A673 (cell line): ENCODE measurements around the gene NSRP1. TPM values are rescaled to one million over a fixed set of nuclear protein-coding genes. Genes with fewer than 3 reads are reported as not detected.

Experiments
- BruUV-seq: library from RNA; stranded (reverse); fragments of 400-500 nt; replicated peaks from 2 replicates; lab custom pipeline; 2021; lab: Mats Ljungman, UMichigan
- CTCF ChIA-PET: fragments of 300-600 bp; sonication (Branson Sonifier 250); formaldehyde crosslinking; loops from one replicate; lab custom pipeline; 2022; ENCODE audit warnings: antibody characterized with exemption; lab: Charles Lee
- POLR2A ChIA-PET: fragments of 300-600 bp; sonication (Branson Sonifier 250); formaldehyde crosslinking; loops from one replicate; lab custom pipeline; 2022; ENCODE audit warnings: antibody characterized with exemption; ENCODE audit not compliant: low non-redundant PET; lab: Charles Lee
- DNase-seq: peaks from one replicate; pipeline ENCODE4 v3.0.0-alpha.2; 2015; ENCODE audit warnings: low spot score
- H3K27ac ChIP-seq: fragments of 200-600 bp; sonication (generic); 2 replicates; pipeline ENCODE4 v1.5.1; 2016; ENCODE audit warnings: mixed run types, low read depth, mild to moderate bottlenecking, mixed read lengths, antibody characterized with exemption, low read length; ENCODE audit not compliant: poor library complexity, severe bottlenecking
- H3K27me3 ChIP-seq: fragments of 200-600 bp; sonication (generic); replicated peaks from 2 replicates; pipeline ENCODE4 v1.6.1; 2017; ENCODE audit warnings: mixed run types, low read depth, mild to moderate bottlenecking, mixed read lengths, antibody characterized with exemption, low read length; ENCODE audit not compliant: insufficient read depth, poor library complexity
- H3K36me3 ChIP-seq: fragments of 200-600 bp; sonication (generic); 2 replicates; pipeline ENCODE4 v1.6.1; 2016; ENCODE audit warnings: mixed run types, mild to moderate bottlenecking, mixed read lengths, antibody characterized with exemption, low read length; ENCODE audit not compliant: insufficient read depth, poor library complexity, severe bottlenecking
- H3K4me1 ChIP-seq: fragments of 200-600 bp; sonication (generic); 2 replicates; pipeline ENCODE4 v1.6.1; 2017; ENCODE audit warnings: mixed run types, mild to moderate bottlenecking, mixed read lengths, antibody characterized with exemption, low read length; ENCODE audit not compliant: insufficient read depth, poor library complexity, severe bottlenecking
- H3K4me3 ChIP-seq: fragments of 200-600 bp; sonication (generic); 2 replicates; pipeline ENCODE4 v1.5.1; 2016; ENCODE audit warnings: low read depth, mixed run types, mild to moderate bottlenecking, mixed read lengths, low read length; ENCODE audit not compliant: poor library complexity, severe bottlenecking
- H3K9me3 ChIP-seq: fragments of 200-600 bp; sonication (generic); 2 replicates; pipeline ENCODE4 v1.6.1; 2016; ENCODE audit warnings: mixed run types, low read depth, mild to moderate bottlenecking, mixed read lengths, antibody characterized with exemption, low read length; ENCODE audit not compliant: poor library complexity, severe bottlenecking
- EZH2 ChIP-seq: fragments of 200-600 bp; sonication (generic); IDR thresholded peaks from 2 replicates; pipeline ENCODE4 v1.6.1; 2017; ENCODE audit warnings: borderline replicate concordance, low read depth, mild to moderate bottlenecking, mixed read lengths, antibody characterized with exemption, low read length; ENCODE audit not compliant: poor library complexity, severe bottlenecking
- intact Hi-C: fragments of 100-400 bp; cut with micrococcal nuclease; formaldehyde crosslinking; loops from one replicate; pipeline ENCODE4 v1.10.0; 2022; ENCODE audit not compliant: unreplicated experiment
- total RNA-seq: library from RNA; stranded (reverse); gene quantifications from 2 replicates; pipeline ENCODE4 v1.2.3, GENCODE V29; 2021
- TF ChIP-seq, protein P1 (sequence below): fragments of 300-800, 200-600 bp; sonication (generic); conservative IDR thresholded peaks from 2 replicates; pipeline ENCODE4 v1.5.1; 2017; ENCODE audit warnings: low read depth, mild to moderate bottlenecking, antibody characterized with exemption, low read length, moderate library complexity, mixed read lengths

Gene NSRP1
- total RNA-seq, 1 experiment from 2014 or later = 43.5 TPM

DNA sequence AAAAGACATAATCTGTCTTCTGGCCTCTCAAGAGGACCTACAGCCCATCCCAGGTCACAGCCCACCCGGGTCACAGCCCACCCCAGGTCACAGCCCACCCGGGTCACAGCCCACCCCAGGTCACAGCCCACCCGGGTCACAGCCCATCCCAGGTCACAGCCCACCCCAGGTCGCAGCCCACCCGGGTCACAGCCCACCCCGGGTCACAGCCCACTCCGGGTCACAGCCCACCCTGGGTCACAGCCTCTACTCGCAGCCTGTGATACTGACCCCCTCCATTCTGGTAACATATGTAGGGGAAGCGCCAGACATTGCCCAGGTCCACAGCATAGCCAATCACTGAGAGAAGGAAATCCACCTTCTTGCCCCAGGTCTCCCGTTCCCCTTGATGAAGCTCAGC, 104.7 kb downstream of the NSRP1 start:
- ChIA-PET POLR2A (no interaction called here), CTCF (no interaction called here)
- H3K27ac ChIP-seq = no peak overlapping the region
- no peaks in the 10 kb centered on the region for H3K4me1 ChIP-seq
- H3K4me3 ChIP-seq = no peak overlapping the region
- no TSS peak for BruUV-seq
- H3K27me3 ChIP-seq = no peaks in the 10 kb centered on the region
- TF ChIP-seq, protein P1, sequence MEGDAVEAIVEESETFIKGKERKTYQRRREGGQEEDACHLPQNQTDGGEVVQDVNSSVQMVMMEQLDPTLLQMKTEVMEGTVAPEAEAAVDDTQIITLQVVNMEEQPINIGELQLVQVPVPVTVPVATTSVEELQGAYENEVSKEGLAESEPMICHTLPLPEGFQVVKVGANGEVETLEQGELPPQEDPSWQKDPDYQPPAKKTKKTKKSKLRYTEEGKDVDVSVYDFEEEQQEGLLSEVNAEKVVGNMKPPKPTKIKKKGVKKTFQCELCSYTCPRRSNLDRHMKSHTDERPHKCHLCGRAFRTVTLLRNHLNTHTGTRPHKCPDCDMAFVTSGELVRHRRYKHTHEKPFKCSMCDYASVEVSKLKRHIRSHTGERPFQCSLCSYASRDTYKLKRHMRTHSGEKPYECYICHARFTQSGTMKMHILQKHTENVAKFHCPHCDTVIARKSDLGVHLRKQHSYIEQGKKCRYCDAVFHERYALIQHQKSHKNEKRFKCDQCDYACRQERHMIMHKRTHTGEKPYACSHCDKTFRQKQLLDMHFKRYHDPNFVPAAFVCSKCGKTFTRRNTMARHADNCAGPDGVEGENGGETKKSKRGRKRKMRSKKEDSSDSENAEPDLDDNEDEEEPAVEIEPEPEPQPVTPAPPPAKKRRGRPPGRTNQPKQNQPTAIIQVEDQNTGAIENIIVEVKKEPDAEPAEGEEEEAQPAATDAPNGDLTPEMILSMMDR = no peak
- no peak for TF ChIP-seq EZH2
- H3K9me3 ChIP-seq = no peaks in the 10 kb centered on the region
- no peak for DNase-seq
- intact Hi-C loops = no loop called here
- no peaks in the 10 kb centered on the region for H3K36me3 ChIP-seq

DNA sequence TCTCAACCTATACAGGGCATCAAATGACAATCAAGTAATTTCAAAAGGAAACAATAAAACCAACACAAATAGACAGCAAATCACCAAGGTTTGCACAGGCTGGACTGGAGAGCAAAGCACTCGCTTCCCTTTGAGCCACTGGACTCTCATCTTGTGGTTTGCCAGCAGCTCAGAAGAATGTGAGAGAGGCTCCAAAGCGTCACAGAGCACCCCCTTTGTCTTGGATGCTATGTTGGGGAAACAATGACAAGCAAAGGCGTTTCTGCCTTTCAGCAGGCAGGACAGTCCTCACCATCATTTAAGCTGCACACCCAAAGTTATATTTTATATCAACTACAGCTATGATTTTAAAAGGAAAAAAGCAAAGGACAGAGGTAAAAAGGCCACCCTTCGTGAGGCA, 105.6 kb downstream of the NSRP1 start:
- TF ChIP-seq, protein P1 = no peak
- no peak for TF ChIP-seq EZH2
- DNase-seq = no peak
- Histone ChIP-seq H3K27me3 (no peaks in the 10 kb centered on the region), H3K4me1 (no peaks in the 10 kb centered on the region), H3K36me3 (no peaks in the 10 kb centered on the region), H3K27ac (no peak overlapping the region), H3K4me3 (no peak overlapping the region), H3K9me3 (no peaks in the 10 kb centered on the region)
- intact Hi-C loops = no loop called here
- ChIA-PET POLR2A (interaction anchor here (0.6 kb wide), 1 partner anchor 485 kb away, joined by 3 read pairs; no protein-coding TSS in a partner anchor), CTCF (interaction anchor here (0.6 kb wide), 1 partner anchor 112 kb away, joined by 3 read pairs; no protein-coding TSS in a partner anchor)
- no TSS peak for BruUV-seq

DNA sequence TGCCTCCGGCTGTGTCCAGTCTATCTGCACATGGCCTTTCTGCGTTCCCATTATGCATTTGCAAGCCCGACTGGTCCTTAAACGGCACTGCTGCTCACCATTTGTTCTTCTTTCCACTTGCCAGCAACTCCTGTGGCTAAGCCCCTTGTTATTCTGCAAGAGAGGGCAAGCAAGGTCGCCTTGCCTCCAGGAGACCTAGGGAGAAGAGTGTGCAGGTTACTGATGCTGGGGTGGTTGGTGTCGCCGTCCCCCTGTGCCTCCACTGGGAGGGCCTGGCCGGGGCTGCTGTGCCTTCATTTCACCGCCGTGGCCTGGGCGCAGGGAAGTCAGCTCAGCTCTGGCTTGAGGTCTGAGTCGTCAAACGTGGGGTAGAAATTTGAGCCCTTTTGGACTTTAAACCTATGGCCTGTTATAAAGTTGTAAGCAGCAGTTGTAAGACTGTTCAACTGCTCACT, 106.1 kb downstream of the NSRP1 start:
- H3K9me3 ChIP-seq = no peaks in the 10 kb centered on the region
- BruUV-seq = no TSS peak
- POLR2A ChIA-PET = interaction anchor here (0.6 kb wide), 1 partner anchor 484 kb away, joined by 3 read pairs; no protein-coding TSS in a partner anchor
- H3K36me3 ChIP-seq = no peaks in the 10 kb centered on the region
- no peaks in the 10 kb centered on the region for H3K4me1 ChIP-seq
- CTCF ChIA-PET = interaction anchor here (0.6 kb wide), 1 partner anchor 112 kb away, joined by 3 read pairs; no protein-coding TSS in a partner anchor
- H3K27me3 ChIP-seq = no peaks in the 10 kb centered on the region
- DNase-seq = no peak
- intact Hi-C loops = no loop called here
- no peak overlapping the region for H3K4me3 ChIP-seq
- no peak overlapping the region for H3K27ac ChIP-seq
- TF ChIP-seq EZH2 = no peak
- TF ChIP-seq, protein P1 = no peak
